HEK293T (cell line): ENCODE data around the gene HSPH1.
"Not testable (repeated sequence)": the region's sequence is repeated elsewhere in the genome, so short reads cannot be mapped to it uniquely, and the experiment has no call there.

Source experiments
- CTCF ChIA-PET: fragments of 350-600 bp; formaldehyde crosslinking; extraction: SDS; loops from one replicate; lab custom pipeline; 2021; ENCODE audit warnings: antibody characterized with exemption, inconsistent platforms; lab: Yijun Ruan, JAX
- POLR2A ChIA-PET: fragments of 350-600 bp; formaldehyde crosslinking; extraction: SDS; loops from one replicate; lab custom pipeline; 2020; ENCODE audit warnings: antibody characterized with exemption, inconsistent platforms; lab: Yijun Ruan, JAX
- DNase-seq: peaks from one replicate; pipeline ENCODE4 v3.0.0; 2012; ENCODE audit warnings: mixed read lengths; ENCODE audit errors: extremely low spot score
- ARNT ChIP-seq: fragments of 450-650 bp; IDR thresholded peaks from 2 replicates; pipeline ENCODE4 v1.6.1; 2017; ENCODE audit warnings: mild to moderate bottlenecking
- BHLHE40 ChIP-seq: fragments of 450-650 bp; IDR thresholded peaks from 2 replicates; pipeline ENCODE4 v1.6.1; 2016; ENCODE audit warnings: mild to moderate bottlenecking, moderate library complexity, borderline replicate concordance
- CTBP1 ChIP-seq: fragments of 450-650 bp; IDR thresholded peaks from 2 replicates; pipeline ENCODE4 v1.6.1; 2016; ENCODE audit warnings: borderline replicate concordance
- ELF4 ChIP-seq: fragments of 450-650 bp; IDR thresholded peaks from 2 replicates; pipeline ENCODE4 v1.6.1; 2017; ENCODE audit warnings: antibody characterized with exemption
- FOXA1 ChIP-seq: fragments of 450-650 bp; IDR thresholded peaks from 2 replicates; pipeline ENCODE4 v1.6.1; 2016; ENCODE audit warnings: mild to moderate bottlenecking
- FOXK2 ChIP-seq: fragments of 450-650 bp; IDR thresholded peaks from 2 replicates; pipeline ENCODE4 v1.6.1; 2016; ENCODE audit warnings: mild to moderate bottlenecking
- FOXM1 ChIP-seq: fragments of 450-650 bp; IDR thresholded peaks from 2 replicates; pipeline ENCODE4 v1.6.1; 2017; ENCODE audit warnings: mild to moderate bottlenecking, borderline replicate concordance
- HDGF ChIP-seq: fragments of 450-650 bp; IDR thresholded peaks from 2 replicates; pipeline ENCODE4 v1.6.1; 2017; ENCODE audit warnings: antibody characterized with exemption, borderline replicate concordance
- L3MBTL2 ChIP-seq: fragments of 450-650 bp; conservative IDR thresholded peaks from 2 replicates; pipeline ENCODE4 v1.6.1; 2016; ENCODE audit warnings: mild to moderate bottlenecking
- LEF1 ChIP-seq: fragments of 450-650 bp; IDR thresholded peaks from 2 replicates; pipeline ENCODE4 v1.6.1; 2017; ENCODE audit warnings: mild to moderate bottlenecking, borderline replicate concordance
- NFRKB ChIP-seq: fragments of 450-650 bp; IDR thresholded peaks from 2 replicates; pipeline ENCODE4 v1.6.1; 2016; ENCODE audit warnings: mild to moderate bottlenecking, moderate library complexity
- PKNOX1 ChIP-seq: fragments of 450-650 bp; IDR thresholded peaks from 2 replicates; pipeline ENCODE4 v1.6.1; 2016
- SP1 ChIP-seq: fragments of 450-650 bp; IDR thresholded peaks from 2 replicates; pipeline ENCODE4 v1.6.1; 2017
- SUZ12 ChIP-seq: fragments of 450-650 bp; IDR thresholded peaks from 2 replicates; pipeline ENCODE4 v1.6.1; 2016; ENCODE audit warnings: mild to moderate bottlenecking
- TARDBP ChIP-seq: fragments of 450-650 bp; IDR thresholded peaks from 2 replicates; pipeline ENCODE4 v1.6.1; 2016
- ZNF384 ChIP-seq: fragments of 450-650 bp; IDR thresholded peaks from 2 replicates; pipeline ENCODE4 v1.6.1; 2016

Gene HSPH1

GRCh38 chr13:31192306-31192705 is 30.6 kb upstream of the HSPH1 start:
- ChIA-PET POLR2A (no interaction called here), CTCF (no interaction called here)
- no peak for DNase-seq
- TF ChIP-seq CTBP1 = no peak
- no peak for TF ChIP-seq SUZ12
- no peak for TF ChIP-seq PKNOX1
- TF ChIP-seq SP1 = no peak
- TF ChIP-seq NFRKB = no peak
- no peak for TF ChIP-seq FOXK2
- TF ChIP-seq ARNT = no peak
- no peak for TF ChIP-seq TARDBP
- no peak for TF ChIP-seq LEF1
- no peak for TF ChIP-seq ELF4
- TF ChIP-seq FOXM1 = no peak
- TF ChIP-seq BHLHE40 = no peak
- TF ChIP-seq L3MBTL2 = no peak

- DNase-seq = no peak
- CTCF ChIA-PET = interaction anchor here (0.6 kb wide), 1 partner anchor 565 kb away, joined by 3 read pairs; no protein-coding TSS in a partner anchor
- POLR2A ChIA-PET = no interaction called here
- no peak for TF ChIP-seq CTBP1
Observed at GRCh38 chr13:31191748-31192147, 30.0 kb upstream of the HSPH1 start.

- DNase-seq = no peak
- TF ChIP-seq BHLHE40 (no peak), FOXA1 (no peak), ELF4 (no peak), TARDBP (no peak)
- ChIA-PET POLR2A (no interaction called here), CTCF (interaction anchor here (0.6 kb wide), 1 partner anchor 167 kb away, joined by 4 read pairs; no protein-coding TSS in a partner anchor)
Observed at GRCh38 chr13:31184981-31185645, 23.4 kb upstream of the HSPH1 start.

GRCh38 chr13:31184451-31184850 is 22.7 kb upstream of the HSPH1 start:
- ChIA-PET POLR2A (no interaction called here), CTCF (no interaction called here)
- no peak for DNase-seq
- no peak for TF ChIP-seq BHLHE40
- TF ChIP-seq FOXA1 = no peak
- no peak for TF ChIP-seq PKNOX1
- TF ChIP-seq FOXM1 = no peak
- no peak for TF ChIP-seq SUZ12
- no peak for TF ChIP-seq SP1

- CTCF ChIA-PET = no interaction called here
- POLR2A ChIA-PET = no interaction called here
- no peak for DNase-seq
- TF ChIP-seq FOXA1 (no peak), HDGF (no peak)
Observed at GRCh38 chr13:31182987-31183386, 21.3 kb upstream of the HSPH1 start.

- no peak for DNase-seq
- ChIA-PET CTCF (interaction anchor here (0.6 kb wide), 1 partner anchor 10 kb away, joined by 4 read pairs; no protein-coding TSS in a partner anchor), POLR2A (no interaction called here)
- TF ChIP-seq FOXA1 (no peak), HDGF (no peak), FOXM1 (no peak), BHLHE40 (no peak), LEF1 (no peak), CTBP1 (no peak), PKNOX1 (no peak)
Observed at GRCh38 chr13:31179754-31180153, 18.1 kb upstream of the HSPH1 start.

GRCh38 chr13:31179241-31179640 is 17.5 kb upstream of the HSPH1 start:
- POLR2A ChIA-PET = no interaction called here
- CTCF ChIA-PET = interaction anchor here (0.6 kb wide), 1 partner anchor 10 kb away, joined by 4 read pairs; no protein-coding TSS in a partner anchor
- DNase-seq = no peak
- TF ChIP-seq FOXA1 = no peak
- TF ChIP-seq ARNT = no peak
- TF ChIP-seq PKNOX1 = no peak
- TF ChIP-seq HDGF = no peak
- TF ChIP-seq NFRKB = no peak
- TF ChIP-seq ELF4 = no peak
- TF ChIP-seq CTBP1 = no peak
- no peak for TF ChIP-seq ZNF384
- no peak for TF ChIP-seq SP1
- no peak for TF ChIP-seq FOXM1
- TF ChIP-seq SUZ12 = no peak
- TF ChIP-seq FOXK2 = no peak
- no peak for TF ChIP-seq TARDBP
- no peak for TF ChIP-seq LEF1
- no peak for TF ChIP-seq L3MBTL2

- CTCF ChIA-PET, POLR2A ChIA-PET, DNase-seq: not testable (repeated sequence)
Observed at GRCh38 chr13:31177813-31178495, 16.2 kb upstream of the HSPH1 start.
